ENCODE measurements around the gene SAP30BP. TPM values are rescaled to one million over a fixed set of nuclear protein-coding genes. Genes with fewer than 3 reads are reported as not detected.

Gene SAP30BP
- total RNA-seq, 1 experiment from 2014 or later = 89.7 TPM

- Histone ChIP-seq H3K56ac (ENCODE audit: insufficient read length, low read depth, low read length) (no peak overlapping the region), H3K23me2 (ENCODE audit: insufficient read length, low read depth, low read length, poor library complexity, severe bottlenecking) (no peaks in the 10 kb centered on the region), H2AK5ac (ENCODE audit: insufficient read length, low read length) (no peak overlapping the region), H4K8ac (replicated peaks; ENCODE audit: insufficient read length, low read depth, low read length) (no peak overlapping the region), H4K91ac (ENCODE audit: insufficient read length, low read depth, low read length) (no peak overlapping the region), H2BK20ac (ENCODE audit: low read depth, low read length, poor library complexity, severe bottlenecking) (no peak overlapping the region), H3K4me1 (ENCODE audit: insufficient read depth, low read length) (no peaks in the 10 kb centered on the region), H2BK12ac (ENCODE audit: insufficient read length, low read depth, low read length) (no peak overlapping the region), H3K9ac (ENCODE audit: extremely low read depth, insufficient read length, low read length) (no peak overlapping the region), H3K79me2 (ENCODE audit: insufficient read depth, low read length) (no peaks in the 10 kb centered on the region), H2AFZ (ENCODE audit: low read length) (no peak overlapping the region), H3K9me3 (ENCODE audit: control insufficient read depth, low read depth, low read length) (no peaks in the 10 kb centered on the region), H3K4me2 (ENCODE audit: insufficient read depth, insufficient read length, low read length) (no peak overlapping the region), H4K20me1 (ENCODE audit: control insufficient read depth, insufficient read depth, insufficient read length) (no peaks in the 10 kb centered on the region), H3K27me3 (ENCODE audit: insufficient read depth, low read length) (no peaks in the 10 kb centered on the region), H3K4ac (ENCODE audit: low read depth, low read length) (no peak overlapping the region), H4K5ac (ENCODE audit: insufficient read length, low read depth, low read length) (no peak overlapping the region), H3K14ac (ENCODE audit: insufficient read depth, low read length) (no peak overlapping the region), H3K23ac (ENCODE audit: insufficient read length, low read depth, low read length) (no peak overlapping the region), H2BK120ac (ENCODE audit: low read depth, low read length, poor library complexity, severe bottlenecking) (no peak overlapping the region), H3T11ph (ENCODE audit: low read length) (no peak overlapping the region), H3K18ac (ENCODE audit: insufficient read length, low read depth, low read length) (no peak overlapping the region), H3K27ac (ENCODE audit: insufficient read length, low read depth, low read length) (no peak overlapping the region), H3K79me1 (ENCODE audit: insufficient read depth, low read depth, low read length, poor library complexity, severe bottlenecking) (no peaks in the 10 kb centered on the region), H2BK5ac (ENCODE audit: insufficient read length, low read length) (no peak overlapping the region), H2BK15ac (ENCODE audit: low read depth, low read length) (no peak overlapping the region)
- Mint-ChIP-seq H3K27ac (no peak overlapping the region), H3K9me3 (no peaks in the 10 kb centered on the region), H3K4me3 (no peak overlapping the region), H3K27me3 (ENCODE audit: low read depth) (peaks cover under 1% of the 10 kb centered on the region), H3K36me3 (ENCODE audit: insufficient read depth in 1 of 3, low read depth in 3 of 3) (no peaks in the 10 kb centered on the region), H3K4me1 (0 out of 4 replicates have a peak, but pooled peaks cover 0 to 3% of the 10 kb centered on the region in 2 experiments)
- no CpG with 5 or more reads among the region's 18 CpGs for WGBS (ENCODE audit: extremely low coverage, insufficient read length, low lambda C conversion rate)
- TF ChIP-seq CTCF (conservative IDR thresholded peaks at IDR 0.05) = no peak
- DNase-seq = no peak
These were observed 60.3 kb downstream of the SAP30BP start for GRCh38 chr17:75727391-75727790.

Measured in H9 (cell line).